ENCODE results near the gene FZD4. TPM values are rescaled to one million over a fixed set of nuclear protein-coding genes. Genes with fewer than 3 reads are reported as not detected.
A peak's percentile ranks its signal among the peaks of the same experiment; 100 is the strongest.

The FZD4 gene
- total and polyA plus RNA-seq, 8 donors = 20.7 to 27.1 (median 25.5) TPM

GRCh38 chr11:86955111-86955360, 159 bp downstream of the FZD4 start:
- Histone ChIP-seq H3K4me1 (peaks cover 2 to 8% of the 10 kb centered on the region in 2 donors), H3K27me3 (peaks cover 0 to 31% of the 10 kb centered on the region in 2 donors), H3K9me3 (no peaks in the 10 kb centered on the region), H3K36me3 (peaks cover 0 to 5% of the 10 kb centered on the region in 2 donors), H3K27ac (peak overlapping the region; percentile 78 to 83), H3K4me3 (peak overlapping the region; percentile 58 to 84)
- intact Hi-C loops (cut with DNase I) = no loop called here
- no peak for TF ChIP-seq CTCF (IDR thresholded peaks at IDR 0.05)
- ATAC-seq (no peak), DNase-seq (no peak)

GRCh38 chr11:86954269-86955110, 705 bp downstream of the FZD4 start:
- peak in 2 of 4 donors; percentile 43 to 45 for DNase-seq
- intact Hi-C loops (cut with DNase I) = no loop called here
- no peak for ATAC-seq
- H3K36me3 ChIP-seq = peaks cover 0 to 5% of the 10 kb centered on the region in 2 donors
- peaks cover 0 to 31% of the 10 kb centered on the region in 2 donors for H3K27me3 ChIP-seq
- peaks cover 2 to 8% of the 10 kb centered on the region in 2 donors for H3K4me1 ChIP-seq
- no peak for TF ChIP-seq CTCF (IDR thresholded peaks at IDR 0.05)
- peak overlapping the region; percentile 78 to 83 for H3K27ac ChIP-seq
- H3K4me3 ChIP-seq = peak overlapping the region; percentile 58 to 84
- H3K9me3 ChIP-seq = no peaks in the 10 kb centered on the region

- peaks cover 0 to 8% of the 10 kb centered on the region in 2 donors for H3K36me3 ChIP-seq
- intact Hi-C loops (cut with DNase I) = no loop called here
- H3K4me3 ChIP-seq = peak overlapping the region in 1 of 2 donors; percentile 58
- peak overlapping the region; percentile 30 to 50 for H3K27ac ChIP-seq
- DNase-seq (no peak), ATAC-seq (no peak)
- TF ChIP-seq CTCF (IDR thresholded peaks at IDR 0.05) = no peak
- peaks cover 0 to 31% of the 10 kb centered on the region in 2 donors for H3K27me3 ChIP-seq
- H3K9me3 ChIP-seq = no peaks in the 10 kb centered on the region
- H3K4me1 ChIP-seq = peaks cover 2 to 29% of the 10 kb centered on the region in 2 donors
Measured at GRCh38 chr11:86952221-86952875, 2.8 kb downstream of the FZD4 start.

GRCh38 chr11:86951706-86952105, 3.5 kb downstream of the FZD4 start:
- intact Hi-C loops (cut with DNase I) = no loop called here
- Histone ChIP-seq H3K9me3 (no peaks in the 10 kb centered on the region), H3K4me3 (peak overlapping the region in 1 of 2 donors; percentile 58), H3K4me1 (peaks cover 2 to 29% of the 10 kb centered on the region in 2 donors), H3K27ac (peak overlapping the region; percentile 30 to 50), H3K27me3 (peaks cover 0 to 31% of the 10 kb centered on the region in 2 donors), H3K36me3 (peaks cover 0 to 8% of the 10 kb centered on the region in 2 donors)
- no peak for DNase-seq
- no peak for TF ChIP-seq CTCF (IDR thresholded peaks at IDR 0.05)
- no peak for ATAC-seq

GRCh38 chr11:86950661-86950995, 4.6 kb downstream of the FZD4 start:
- H3K4me1 ChIP-seq = peaks cover 2 to 29% of the 10 kb centered on the region in 2 donors
- TF ChIP-seq CTCF (IDR thresholded peaks at IDR 0.05) = no peak
- no peaks in the 10 kb centered on the region for H3K9me3 ChIP-seq
- peak overlapping the region in 1 of 2 donors; percentile 58 for H3K4me3 ChIP-seq
- intact Hi-C loops (cut with DNase I) = no loop called here
- peaks cover 0 to 8% of the 10 kb centered on the region in 2 donors for H3K36me3 ChIP-seq
- H3K27me3 ChIP-seq = peaks cover 0 to 22% of the 10 kb centered on the region in 2 donors
- H3K27ac ChIP-seq = peak overlapping the region in 1 of 2 donors; percentile 8
- ATAC-seq (no peak), DNase-seq (no peak)
